ENCODE measurements around the gene WBP2. TPM values are rescaled to one million over a fixed set of nuclear protein-coding genes. Genes with fewer than 3 reads are reported as not detected.

WBP2 gene
- total RNA-seq, 1 experiment from 2014 or later: 42.7 TPM

GRCh38 chr17:75828076-75828400, 27.1 kb downstream of the WBP2 start:
- no peak overlapping the region for H2AFZ ChIP-seq (ENCODE audit: low read length)

GRCh38 chr17:75827308-75828075, 27.6 kb downstream of the WBP2 start:
- H3K9me3 ChIP-seq (ENCODE audit: low read length): no peaks in the 10 kb centered on the region
- H4K20me1 ChIP-seq (ENCODE audit: insufficient read depth, low read depth, low read length): no peaks in the 10 kb centered on the region
- no peak overlapping the region for H3K4me2 ChIP-seq (ENCODE audit: low read depth, low read length, poor library complexity, severe bottlenecking)
- H3K9me2 ChIP-seq (replicated peaks; ENCODE audit: insufficient read depth, low read length): no peaks in the 10 kb centered on the region
- no peaks in the 10 kb centered on the region for H3K27me3 ChIP-seq (ENCODE audit: low read length)
- H3K27ac ChIP-seq (ENCODE audit: low read length): no peak overlapping the region
- no peak overlapping the region for H2AFZ ChIP-seq (ENCODE audit: low read length)
- H3K9ac ChIP-seq (ENCODE audit: low read length): no peak overlapping the region
- DNase-seq: peak; percentile 75
- no peak overlapping the region for H3K4me3 ChIP-seq (ENCODE audit: low read length)
- 0 out of 2 replicates have a peak, but pooled peaks cover 3% of the 10 kb centered on the region for H3K36me3 ChIP-seq (ENCODE audit: insufficient read depth, low read length)
- H3K79me2 ChIP-seq (ENCODE audit: low read length): no peaks in the 10 kb centered on the region
- peaks cover 4% of the 10 kb centered on the region for H3K4me1 ChIP-seq (ENCODE audit: low read length)

More at GRCh38 chr17:75828076-75828400, 27.1 kb downstream of the WBP2 start:
- Histone ChIP-seq H3K9me3 (ENCODE audit: low read length) (no peaks in the 10 kb centered on the region), H3K36me3 (ENCODE audit: insufficient read depth, low read length) (0 out of 2 replicates have a peak, but pooled peaks cover 3% of the 10 kb centered on the region), H3K9ac (ENCODE audit: low read length) (no peak overlapping the region), H3K4me1 (ENCODE audit: low read length) (peaks cover 4% of the 10 kb centered on the region), H3K4me2 (ENCODE audit: low read depth, low read length, poor library complexity, severe bottlenecking) (no peak overlapping the region), H3K4me3 (ENCODE audit: low read length) (no peak overlapping the region), H3K27ac (ENCODE audit: low read length) (no peak overlapping the region), H3K9me2 (replicated peaks; ENCODE audit: insufficient read depth, low read length) (no peaks in the 10 kb centered on the region), H4K20me1 (ENCODE audit: insufficient read depth, low read depth, low read length) (no peaks in the 10 kb centered on the region), H3K79me2 (ENCODE audit: low read length) (no peaks in the 10 kb centered on the region), H3K27me3 (ENCODE audit: low read length) (no peaks in the 10 kb centered on the region)
- no peak for DNase-seq

- Histone ChIP-seq H2AFZ (ENCODE audit: low read length) (no peak overlapping the region), H3K4me2 (ENCODE audit: low read depth, low read length, poor library complexity, severe bottlenecking) (no peak overlapping the region), H3K36me3 (ENCODE audit: insufficient read depth, low read length) (0 out of 2 replicates have a peak, but pooled peaks cover 3% of the 10 kb centered on the region), H3K27ac (ENCODE audit: low read length) (no peak overlapping the region), H3K27me3 (ENCODE audit: low read length) (no peaks in the 10 kb centered on the region), H3K4me3 (ENCODE audit: low read length) (no peak overlapping the region), H3K9me2 (replicated peaks; ENCODE audit: insufficient read depth, low read length) (no peaks in the 10 kb centered on the region), H3K9me3 (ENCODE audit: low read length) (no peaks in the 10 kb centered on the region), H4K20me1 (ENCODE audit: insufficient read depth, low read depth, low read length) (no peaks in the 10 kb centered on the region), H3K4me1 (ENCODE audit: low read length) (peaks cover 4% of the 10 kb centered on the region), H3K9ac (ENCODE audit: low read length) (no peak overlapping the region), H3K79me2 (ENCODE audit: low read length) (no peaks in the 10 kb centered on the region)
- no peak for DNase-seq
These were observed 28.4 kb downstream of the WBP2 start for GRCh38 chr17:75826561-75827307.

- Histone ChIP-seq H3K27ac (ENCODE audit: low read length) (no peak overlapping the region), H3K4me2 (ENCODE audit: low read depth, low read length, poor library complexity, severe bottlenecking) (no peak overlapping the region), H3K9me2 (replicated peaks; ENCODE audit: insufficient read depth, low read length) (no peaks in the 10 kb centered on the region), H3K36me3 (ENCODE audit: insufficient read depth, low read length) (peaks cover 4% of the 10 kb centered on the region; the same call in 1 of the 2 replicates), H3K4me3 (ENCODE audit: low read length) (no peak overlapping the region), H3K9ac (ENCODE audit: low read length) (no peak overlapping the region), H4K20me1 (ENCODE audit: insufficient read depth, low read depth, low read length) (no peaks in the 10 kb centered on the region), H3K9me3 (ENCODE audit: low read length) (no peaks in the 10 kb centered on the region), H3K27me3 (ENCODE audit: low read length) (no peaks in the 10 kb centered on the region), H3K79me2 (ENCODE audit: low read length) (no peaks in the 10 kb centered on the region), H2AFZ (ENCODE audit: low read length) (no peak overlapping the region), H3K4me1 (ENCODE audit: low read length) (peaks cover 4% of the 10 kb centered on the region)
- DNase-seq: no peak
These were observed 29.3 kb downstream of the WBP2 start for GRCh38 chr17:75825748-75826370.

- H4K20me1 ChIP-seq (ENCODE audit: insufficient read depth, low read depth, low read length): no peaks in the 10 kb centered on the region
These were observed 30.0 kb downstream of the WBP2 start for GRCh38 chr17:75825149-75825552.

GRCh38 chr17:75824666-75825065, 30.5 kb downstream of the WBP2 start:
- Histone ChIP-seq H4K20me1 (ENCODE audit: insufficient read depth, low read depth, low read length) (no peaks in the 10 kb centered on the region), H3K9ac (ENCODE audit: low read length) (no peak overlapping the region), H3K27ac (ENCODE audit: low read length) (no peak overlapping the region), H3K9me3 (ENCODE audit: low read length) (no peaks in the 10 kb centered on the region), H3K36me3 (ENCODE audit: insufficient read depth, low read length) (peaks cover 8% of the 10 kb centered on the region; the same call in 1 of the 2 replicates), H3K79me2 (ENCODE audit: low read length) (no peaks in the 10 kb centered on the region), H3K27me3 (ENCODE audit: low read length) (no peaks in the 10 kb centered on the region), H3K9me2 (replicated peaks; ENCODE audit: insufficient read depth, low read length) (no peaks in the 10 kb centered on the region), H3K4me3 (ENCODE audit: low read length) (no peak overlapping the region), H3K4me1 (ENCODE audit: low read length) (peaks cover 4% of the 10 kb centered on the region), H3K4me2 (ENCODE audit: low read depth, low read length, poor library complexity, severe bottlenecking) (no peak overlapping the region), H2AFZ (ENCODE audit: low read length) (no peak overlapping the region)
- DNase-seq: no peak

More at GRCh38 chr17:75825149-75825552, 30.0 kb downstream of the WBP2 start:
- H2AFZ ChIP-seq (ENCODE audit: low read length): no peak overlapping the region
- H3K27ac ChIP-seq (ENCODE audit: low read length): no peak overlapping the region
- H3K9ac ChIP-seq (ENCODE audit: low read length): no peak overlapping the region
- H3K4me2 ChIP-seq (ENCODE audit: low read depth, low read length, poor library complexity, severe bottlenecking): no peak overlapping the region
- no peak overlapping the region for H3K4me3 ChIP-seq (ENCODE audit: low read length)
- no peak for DNase-seq
- H3K9me3 ChIP-seq (ENCODE audit: low read length): no peaks in the 10 kb centered on the region
- H3K27me3 ChIP-seq (ENCODE audit: low read length): no peaks in the 10 kb centered on the region
- peaks cover 9% of the 10 kb centered on the region; the same call in 1 of the 2 replicates for H3K36me3 ChIP-seq (ENCODE audit: insufficient read depth, low read length)
- no peaks in the 10 kb centered on the region for H3K9me2 ChIP-seq (replicated peaks; ENCODE audit: insufficient read depth, low read length)
- no peaks in the 10 kb centered on the region for H3K79me2 ChIP-seq (ENCODE audit: low read length)
- H3K4me1 ChIP-seq (ENCODE audit: low read length): peaks cover 4% of the 10 kb centered on the region

GRCh38 chr17:75824050-75824552, 31.0 kb downstream of the WBP2 start:
- Histone ChIP-seq H3K4me2 (ENCODE audit: low read depth, low read length, poor library complexity, severe bottlenecking) (no peak overlapping the region), H3K9me3 (ENCODE audit: low read length) (no peaks in the 10 kb centered on the region), H4K20me1 (ENCODE audit: insufficient read depth, low read depth, low read length) (no peaks in the 10 kb centered on the region), H3K4me1 (ENCODE audit: low read length) (peaks cover 4% of the 10 kb centered on the region), H3K27ac (ENCODE audit: low read length) (no peak overlapping the region), H3K79me2 (ENCODE audit: low read length) (no peaks in the 10 kb centered on the region), H3K9me2 (replicated peaks; ENCODE audit: insufficient read depth, low read length) (no peaks in the 10 kb centered on the region), H3K4me3 (ENCODE audit: low read length) (no peak overlapping the region), H3K36me3 (ENCODE audit: insufficient read depth, low read length) (peaks cover 8% of the 10 kb centered on the region; the same call in 1 of the 2 replicates), H3K9ac (ENCODE audit: low read length) (no peak overlapping the region), H3K27me3 (ENCODE audit: low read length) (no peaks in the 10 kb centered on the region), H2AFZ (ENCODE audit: low read length) (no peak overlapping the region)
- DNase-seq: no peak
